Transverse colon (tissue), 4 donors: ENCODE measurements around the gene PARP12. TPM values are rescaled to one million over a fixed set of nuclear protein-coding genes. Genes with fewer than 3 reads are reported as not detected.

Experiments
- DNase-seq: peaks from one replicate; pipeline ENCODE4 v3.0.0-alpha.2; 2019
- H3K27ac ChIP-seq, 4 donors: fragments of 200-600 bp; sonication (generic); 2 replicates each; pipeline ENCODE4 v1.5.1; 2016 to 2018; ENCODE audit warnings: inconsistent platforms in 4 of 4
- H3K27me3 ChIP-seq: fragments of 200-600 bp; sonication (generic); 2 replicates; pipeline ENCODE4 v1.5.1; 2017; ENCODE audit warnings: inconsistent platforms
- H3K36me3 ChIP-seq, 4 donors: fragments of 200-600 bp; sonication (generic); 2 replicates each; pipeline ENCODE4 v1.5.1; 2017 to 2019; ENCODE audit warnings: inconsistent platforms in 4 of 4
- H3K4me1 ChIP-seq, 4 donors: fragments of 200-600 bp; sonication (generic); 2 replicates each; pipeline ENCODE4 v1.5.1; 2017 to 2020; ENCODE audit warnings: inconsistent platforms in 4 of 4
- H3K4me3 ChIP-seq, 4 donors: fragments of 200-600 bp; sonication (generic); 1 replicate in 1 of 4; 2 replicates in 3 of 4; pipeline versions ENCODE4 v1.5.1 to v1.6.1; 2017 to 2019; ENCODE audit warnings: inconsistent platforms in 4 of 4
- H3K9me3 ChIP-seq, 2 donors: fragments of 200-600 bp; sonication (generic); 2 replicates each; pipeline ENCODE4 v1.5.1; 2017 to 2019; ENCODE audit warnings: inconsistent platforms in 2 of 2
- EP300 ChIP-seq: sonication (generic); formaldehyde crosslinking; IDR thresholded peaks from one replicate; pipeline ENCODE4 v1.6.1; 2017; ENCODE audit warnings: antibody characterized with exemption, low read depth
- POLR2A ChIP-seq: fragments of 450-650 bp; IDR thresholded peaks from one replicate; pipeline ENCODE4 v1.6.1; 2016; ENCODE audit warnings: antibody characterized with exemption, mild to moderate bottlenecking, moderate library complexity
- POLR2AphosphoS5 ChIP-seq, 3 donors: sonication (generic); formaldehyde crosslinking; IDR thresholded peaks; one replicate each; pipeline ENCODE4 v1.6.1; 2016; ENCODE audit warnings: antibody characterized with exemption in 3 of 3
- WGBS, 2 donors: methylation state at CpG; one replicate each; pipeline ENCODE4 v1.1.5; 2018; ENCODE audit warnings: low coverage in 1 of 2; 5-methylcytosine and 5-hydroxymethylcytosine counted together
- in situ Hi-C, 4 donors: fragments of 200-750 bp; cut with MboI; loops; one replicate each; pipeline versions ENCODE4 v1.15.0 to v1.15.1; 2017; ENCODE audit warnings: low sequenced_read_pairs in 3 of 4, low pct_ligation_motif_present in 1 of 4, low pct_unique_long_range_greater_than_20kb in 1 of 4
- intact Hi-C: fragments of 100-400 bp; cut with DNase I; formaldehyde crosslinking; loops from one replicate; pipeline ENCODE4 v1.15.1; 2023; ENCODE audit warnings: low total_unique reads
- total RNA-seq, 4 donors: library from RNA; depleted of rRNA; stranded (reverse); fragments of >200 nt; gene quantifications; one replicate each; pipeline ENCODE4 v1.1.0, GENCODE V29; 2016
- TF ChIP-seq, protein P1 (sequence below), 5 experiments: fragments of 200-600 bp in 3 of 5; fragments of 450-650 bp in 2 of 5; sonication (generic) in 3 of 5; IDR thresholded peaks; 1 replicate in 2 of 5; 2 replicates in 3 of 5; pipeline ENCODE4 v1.5.1; 2016 to 2017; ENCODE audit warnings: antibody characterized with exemption in 5 of 5, inconsistent platforms in 3 of 5, mild to moderate bottlenecking in 2 of 5, moderate library complexity in 1 of 5

Gene PARP12
- total RNA-seq, 4 donors from 2014 or later: 20.9 to 105 (median 83.9) TPM

DNA sequence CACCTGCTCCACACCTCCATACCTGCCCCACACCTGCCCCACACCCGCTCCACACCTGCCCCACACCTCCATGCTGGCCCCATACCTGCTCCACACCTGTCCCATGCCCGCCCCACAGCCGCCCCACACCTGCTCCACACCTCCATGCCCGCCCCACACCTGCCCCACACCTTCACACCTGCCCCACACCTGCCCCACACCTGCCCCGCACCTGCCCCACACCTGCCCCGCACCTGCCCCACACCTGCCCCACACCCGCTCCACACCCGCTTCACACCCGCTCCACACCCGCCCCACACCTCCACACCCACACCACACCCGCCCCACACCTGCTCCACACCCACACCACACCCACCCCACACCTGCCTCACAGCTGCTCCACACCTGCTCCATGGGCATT is 53.0 kb downstream of the PARP12 start:
- DNase-seq: no peak
- intact Hi-C loops: loop anchor here (10.0 kb wide), 1 partner anchor 505 kb away; no protein-coding TSS in a partner anchor
- H3K4me3 ChIP-seq: no peak overlapping the region
- H3K36me3 ChIP-seq: no peaks in the 10 kb centered on the region
- in situ Hi-C loops: loop anchor here (10.0 kb wide), 4 partner anchors 235 to 515 kb away; partner anchors contain the start of gene HIPK2 (in 1 of the 4)
- no peak overlapping the region for H3K27ac ChIP-seq
- 74% methylated on average over 10 of the region's 11 CpGs; no CpG with 5 or more reads in 1 of the 2 donors for WGBS, 2 donors
- no peaks in the 10 kb centered on the region for H3K27me3 ChIP-seq
- H3K4me1 ChIP-seq: no peaks in the 10 kb centered on the region
- H3K9me3 ChIP-seq: no peaks in the 10 kb centered on the region
- no peak for TF ChIP-seq POLR2AphosphoS5 (IDR thresholded peaks at IDR 0.05)
- no peak for TF ChIP-seq POLR2A
- no peak for TF ChIP-seq EP300
- TF ChIP-seq, protein P1, sequence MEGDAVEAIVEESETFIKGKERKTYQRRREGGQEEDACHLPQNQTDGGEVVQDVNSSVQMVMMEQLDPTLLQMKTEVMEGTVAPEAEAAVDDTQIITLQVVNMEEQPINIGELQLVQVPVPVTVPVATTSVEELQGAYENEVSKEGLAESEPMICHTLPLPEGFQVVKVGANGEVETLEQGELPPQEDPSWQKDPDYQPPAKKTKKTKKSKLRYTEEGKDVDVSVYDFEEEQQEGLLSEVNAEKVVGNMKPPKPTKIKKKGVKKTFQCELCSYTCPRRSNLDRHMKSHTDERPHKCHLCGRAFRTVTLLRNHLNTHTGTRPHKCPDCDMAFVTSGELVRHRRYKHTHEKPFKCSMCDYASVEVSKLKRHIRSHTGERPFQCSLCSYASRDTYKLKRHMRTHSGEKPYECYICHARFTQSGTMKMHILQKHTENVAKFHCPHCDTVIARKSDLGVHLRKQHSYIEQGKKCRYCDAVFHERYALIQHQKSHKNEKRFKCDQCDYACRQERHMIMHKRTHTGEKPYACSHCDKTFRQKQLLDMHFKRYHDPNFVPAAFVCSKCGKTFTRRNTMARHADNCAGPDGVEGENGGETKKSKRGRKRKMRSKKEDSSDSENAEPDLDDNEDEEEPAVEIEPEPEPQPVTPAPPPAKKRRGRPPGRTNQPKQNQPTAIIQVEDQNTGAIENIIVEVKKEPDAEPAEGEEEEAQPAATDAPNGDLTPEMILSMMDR (IDR thresholded peaks at IDR 0.05): no peak

DNA sequence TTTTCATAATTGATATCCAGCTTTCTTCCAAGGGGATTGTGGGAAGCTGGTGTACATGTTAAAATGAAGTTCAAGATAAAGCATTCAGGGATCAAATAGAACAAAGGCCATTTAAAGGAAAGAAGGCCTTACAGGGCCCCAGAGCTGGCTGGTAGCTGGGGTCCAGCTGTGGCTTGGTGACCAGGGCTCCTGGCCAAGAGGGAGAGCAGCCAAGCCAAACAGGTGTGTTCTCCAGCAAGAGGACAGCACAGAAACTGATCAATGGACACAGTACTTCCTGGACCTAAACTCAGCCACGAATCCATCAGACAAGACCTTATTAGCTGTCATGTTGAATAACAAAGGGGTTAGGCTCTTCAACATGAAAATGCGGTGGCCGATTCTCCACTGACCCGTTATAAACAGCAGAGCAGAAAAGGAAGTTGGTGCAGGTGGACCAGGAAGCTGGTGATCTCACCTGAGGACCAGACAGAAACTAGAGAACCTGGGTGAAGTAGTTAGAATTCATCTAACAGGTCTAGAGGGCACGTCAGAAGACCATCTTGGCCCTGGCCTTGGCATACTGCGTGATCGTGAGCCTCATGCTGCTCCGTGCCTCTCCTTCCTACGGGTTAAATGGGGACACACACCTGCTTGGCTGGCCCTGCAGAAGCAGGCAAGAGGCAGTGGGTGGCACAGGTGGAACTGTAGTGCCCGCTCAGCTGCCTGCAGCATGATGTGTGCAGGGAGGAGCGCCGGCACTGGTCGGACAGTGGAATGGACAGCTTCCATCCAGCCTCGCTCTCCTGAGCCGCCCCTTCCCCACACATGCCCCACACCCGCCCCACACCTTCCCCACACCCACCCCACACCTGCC is 53.8 kb downstream of the PARP12 start:
- in situ Hi-C loops: loop anchor here (10.0 kb wide), 4 partner anchors 234 to 514 kb away; partner anchors contain the start of gene HIPK2 (in 1 of the 4)

DNA sequence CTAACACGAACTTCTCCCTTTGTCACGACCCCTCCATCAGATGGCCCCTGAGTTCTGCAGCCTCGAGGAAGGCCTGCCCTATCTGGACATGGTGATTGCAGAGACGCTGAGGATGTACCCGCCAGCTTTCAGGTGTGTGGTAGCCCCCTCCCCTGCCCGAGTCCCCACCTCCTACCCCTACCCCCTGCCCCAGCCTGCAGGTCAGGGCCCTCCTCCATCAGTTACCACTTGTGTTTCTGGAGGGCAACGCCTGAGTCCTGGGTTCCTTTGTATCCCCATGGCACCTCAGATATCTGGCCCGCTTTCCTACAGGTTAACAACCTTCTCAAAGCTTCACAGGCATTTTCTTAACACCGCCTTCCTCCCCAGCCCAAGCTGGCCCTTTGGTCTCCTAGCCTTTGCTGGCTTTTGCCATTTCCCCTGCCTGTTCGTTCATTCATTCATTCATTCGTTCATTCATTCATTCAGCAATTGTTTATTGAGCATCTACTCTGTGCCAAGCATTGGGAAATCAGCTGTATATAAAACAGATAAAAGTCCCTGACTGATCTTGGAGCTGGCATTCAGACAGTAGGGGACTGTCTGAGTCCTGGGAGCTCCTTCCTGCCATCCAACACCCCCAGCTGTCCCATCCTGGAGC is 55.6 kb downstream of the PARP12 start:
- DNase-seq: no peak
- intact Hi-C loops: loop anchor here (10.0 kb wide), 1 partner anchor 502 kb away; no protein-coding TSS in a partner anchor
- no peak overlapping the region for H3K4me3 ChIP-seq
- in situ Hi-C loops: loop anchor here (10.0 kb wide), 4 partner anchors 232 to 512 kb away; partner anchors contain the start of gene HIPK2 (in 1 of the 4)
- TF ChIP-seq POLR2AphosphoS5 (IDR thresholded peaks at IDR 0.05) (no peak), EP300 (no peak)
- H3K27ac ChIP-seq: no peak overlapping the region
- H3K9me3 ChIP-seq: no peaks in the 10 kb centered on the region
- no peaks in the 10 kb centered on the region for H3K27me3 ChIP-seq
- H3K36me3 ChIP-seq: no peaks in the 10 kb centered on the region
- no peaks in the 10 kb centered on the region for H3K4me1 ChIP-seq
- WGBS, 2 donors: 90 to 95% methylated on average over 6 to 10 of the region's 11 CpGs

More for the DNA sequence above, 53.8 kb downstream of the PARP12 start:
- Histone ChIP-seq H3K27ac (no peak overlapping the region), H3K27me3 (no peaks in the 10 kb centered on the region), H3K36me3 (no peaks in the 10 kb centered on the region), H3K4me3 (no peak overlapping the region), H3K4me1 (no peaks in the 10 kb centered on the region), H3K9me3 (no peaks in the 10 kb centered on the region)
- TF ChIP-seq POLR2A (no peak), EP300 (no peak), POLR2AphosphoS5 (IDR thresholded peaks at IDR 0.05) (no peak)
- TF ChIP-seq, protein P1 (IDR thresholded peaks at IDR 0.05): no peak
- intact Hi-C loops: loop anchor here (10.0 kb wide), 1 partner anchor 504 kb away; no protein-coding TSS in a partner anchor
- 87% methylated on average over 16 of the region's 16 CpGs; no CpG with 5 or more reads in 1 of the 2 donors for WGBS, 2 donors
- DNase-seq: no peak

DNA sequence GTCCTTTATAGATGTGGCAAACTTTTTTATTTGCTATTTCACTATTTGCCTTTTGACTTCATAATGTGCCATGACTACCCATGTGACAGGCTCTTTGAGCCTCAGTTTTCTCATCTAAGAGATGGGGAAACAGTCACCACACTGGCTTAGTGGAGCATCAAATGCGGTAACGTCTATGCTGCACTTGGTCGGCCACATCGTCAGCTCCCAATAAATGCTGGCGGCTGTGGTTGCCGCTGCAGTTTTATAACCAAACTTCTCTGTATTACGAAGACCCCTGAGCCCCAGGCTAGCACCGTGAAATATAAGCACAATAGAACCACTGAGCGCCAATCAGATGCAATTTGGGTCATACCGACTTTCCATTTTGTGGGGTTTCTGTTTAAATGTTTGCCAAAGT is 56.2 kb downstream of the PARP12 start:
- Histone ChIP-seq H3K4me3 (no peak overlapping the region), H3K27me3 (no peaks in the 10 kb centered on the region), H3K36me3 (no peaks in the 10 kb centered on the region), H3K4me1 (no peaks in the 10 kb centered on the region), H3K27ac (no peak overlapping the region), H3K9me3 (no peaks in the 10 kb centered on the region)
- intact Hi-C loops (loop anchor here (10.0 kb wide), 1 partner anchor 502 kb away; no protein-coding TSS in a partner anchor), in situ Hi-C loops (loop anchor here (10.0 kb wide), 4 partner anchors 232 to 512 kb away; partner anchors contain the start of gene HIPK2 (in 1 of the 4))
- no peak for DNase-seq
- WGBS, 2 donors: 93 to 95% methylated on average over 10 of the region's 10 CpGs
- TF ChIP-seq POLR2AphosphoS5 (IDR thresholded peaks at IDR 0.05) (no peak), EP300 (no peak), POLR2A (no peak)
- TF ChIP-seq, protein P1 (IDR thresholded peaks at IDR 0.05): no peak
